K562 (cell line): ENCODE measurements around the gene MBNL1.
"Not testable (repeated sequence)": the region's sequence is repeated elsewhere in the genome, so short reads cannot be mapped to it uniquely, and the experiment has no call there.

Experiments
- NCOA2 ChIP-seq, 2 experiments: fragments of 450-650 bp; IDR thresholded peaks; 2 replicates each; pipeline ENCODE4 v1.6.1; 2018; ENCODE audit warnings: mild to moderate bottlenecking in 2 of 2, moderate library complexity in 1 of 2; ENCODE audit not compliant: partially characterized antibody in 2 of 2
- POLR2A ChIP-seq: fragments of 450-650 bp; conservative IDR thresholded peaks from 2 replicates; pipeline ENCODE4 v1.6.1; 2016
- ZNF561 ChIP-seq: fragments of 450-650 bp; formaldehyde crosslinking; conservative IDR thresholded peaks from 2 replicates; pipeline ENCODE4 v1.4.0; 2020; ENCODE audit warnings: mild to moderate bottlenecking, moderate library complexity
- TF ChIP-seq, protein P1 (sequence below): IDR thresholded peaks from 2 replicates; pipeline ENCODE4 v1.6.1; 2014; ENCODE audit warnings: antibody characterized with exemption
- TF ChIP-seq, protein P2 (sequence below), 3 experiments: IDR thresholded peaks in 2 of 3; conservative IDR thresholded peaks in 1 of 3; 2 replicates each; pipeline ENCODE4 v1.5.1; 2011 to 2012; ENCODE audit warnings: low read length in 3 of 3, mild to moderate bottlenecking in 3 of 3, control low read depth in 2 of 3, improper control_type of control experiment in 1 of 3, inconsistent platforms in 1 of 3, low read depth in 1 of 3, mixed read lengths in 1 of 3, moderate library complexity in 1 of 3; ENCODE audit not compliant: insufficient read depth in 2 of 3

DNA sequence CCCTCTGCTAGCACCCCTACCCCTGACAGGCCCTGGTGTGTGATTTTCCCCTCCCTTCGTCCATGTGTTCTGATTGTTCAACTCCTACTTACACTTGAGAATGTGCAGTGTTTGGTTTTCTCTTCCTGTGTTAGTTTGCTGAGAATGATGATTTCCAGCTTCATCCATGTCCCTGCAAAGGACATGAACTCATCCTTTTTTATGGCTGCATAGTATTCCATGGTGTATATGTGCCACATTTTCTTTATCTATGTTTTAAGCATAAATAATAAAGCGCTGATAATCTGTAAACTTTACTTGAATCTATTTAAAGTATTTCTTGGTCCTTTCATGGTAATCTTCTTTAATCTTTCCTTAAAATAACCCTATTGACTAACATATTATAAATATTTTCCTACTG lies 128.6 kb downstream of the MBNL1 start:
- not testable (repeated sequence) for TF ChIP-seq NCOA2 (IDR thresholded peaks at IDR 0.05; ENCODE audit: partially characterized antibody in 2 of 2); POLR2A; ZNF561
- TF ChIP-seq, protein P1, sequence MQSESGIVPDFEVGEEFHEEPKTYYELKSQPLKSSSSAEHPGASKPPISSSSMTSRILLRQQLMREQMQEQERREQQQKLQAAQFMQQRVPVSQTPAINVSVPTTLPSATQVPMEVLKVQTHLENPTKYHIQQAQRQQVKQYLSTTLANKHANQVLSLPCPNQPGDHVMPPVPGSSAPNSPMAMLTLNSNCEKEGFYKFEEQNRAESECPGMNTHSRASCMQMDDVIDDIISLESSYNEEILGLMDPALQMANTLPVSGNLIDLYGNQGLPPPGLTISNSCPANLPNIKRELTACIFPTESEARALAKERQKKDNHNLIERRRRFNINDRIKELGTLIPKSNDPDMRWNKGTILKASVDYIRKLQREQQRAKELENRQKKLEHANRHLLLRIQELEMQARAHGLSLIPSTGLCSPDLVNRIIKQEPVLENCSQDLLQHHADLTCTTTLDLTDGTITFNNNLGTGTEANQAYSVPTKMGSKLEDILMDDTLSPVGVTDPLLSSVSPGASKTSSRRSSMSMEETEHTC = not testable (repeated sequence)
- TF ChIP-seq, protein P2, sequence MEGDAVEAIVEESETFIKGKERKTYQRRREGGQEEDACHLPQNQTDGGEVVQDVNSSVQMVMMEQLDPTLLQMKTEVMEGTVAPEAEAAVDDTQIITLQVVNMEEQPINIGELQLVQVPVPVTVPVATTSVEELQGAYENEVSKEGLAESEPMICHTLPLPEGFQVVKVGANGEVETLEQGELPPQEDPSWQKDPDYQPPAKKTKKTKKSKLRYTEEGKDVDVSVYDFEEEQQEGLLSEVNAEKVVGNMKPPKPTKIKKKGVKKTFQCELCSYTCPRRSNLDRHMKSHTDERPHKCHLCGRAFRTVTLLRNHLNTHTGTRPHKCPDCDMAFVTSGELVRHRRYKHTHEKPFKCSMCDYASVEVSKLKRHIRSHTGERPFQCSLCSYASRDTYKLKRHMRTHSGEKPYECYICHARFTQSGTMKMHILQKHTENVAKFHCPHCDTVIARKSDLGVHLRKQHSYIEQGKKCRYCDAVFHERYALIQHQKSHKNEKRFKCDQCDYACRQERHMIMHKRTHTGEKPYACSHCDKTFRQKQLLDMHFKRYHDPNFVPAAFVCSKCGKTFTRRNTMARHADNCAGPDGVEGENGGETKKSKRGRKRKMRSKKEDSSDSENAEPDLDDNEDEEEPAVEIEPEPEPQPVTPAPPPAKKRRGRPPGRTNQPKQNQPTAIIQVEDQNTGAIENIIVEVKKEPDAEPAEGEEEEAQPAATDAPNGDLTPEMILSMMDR (IDR thresholded peaks at IDR 0.05 in 2 of 3, conservative IDR thresholded peaks at IDR 0.05 in 1 of 3; ENCODE audit: insufficient read depth in 2 of 3, low read depth in 1 of 3, low read length in 3 of 3) = not testable (repeated sequence)
